ENCODE measurements around the gene HTATIP2. TPM values are rescaled to one million over a fixed set of nuclear protein-coding genes. Genes with fewer than 3 reads are reported as not detected.
A peak's percentile ranks its signal among the peaks of the same experiment; 100 is the strongest.

Gene HTATIP2
- total and polyA plus RNA-seq, 9 of the 15 experiments (the other 6 are each of a cell fraction or from before 2014, with no cell fraction given): 48.3 to 90.9 (median 64.4) TPM

DNA sequence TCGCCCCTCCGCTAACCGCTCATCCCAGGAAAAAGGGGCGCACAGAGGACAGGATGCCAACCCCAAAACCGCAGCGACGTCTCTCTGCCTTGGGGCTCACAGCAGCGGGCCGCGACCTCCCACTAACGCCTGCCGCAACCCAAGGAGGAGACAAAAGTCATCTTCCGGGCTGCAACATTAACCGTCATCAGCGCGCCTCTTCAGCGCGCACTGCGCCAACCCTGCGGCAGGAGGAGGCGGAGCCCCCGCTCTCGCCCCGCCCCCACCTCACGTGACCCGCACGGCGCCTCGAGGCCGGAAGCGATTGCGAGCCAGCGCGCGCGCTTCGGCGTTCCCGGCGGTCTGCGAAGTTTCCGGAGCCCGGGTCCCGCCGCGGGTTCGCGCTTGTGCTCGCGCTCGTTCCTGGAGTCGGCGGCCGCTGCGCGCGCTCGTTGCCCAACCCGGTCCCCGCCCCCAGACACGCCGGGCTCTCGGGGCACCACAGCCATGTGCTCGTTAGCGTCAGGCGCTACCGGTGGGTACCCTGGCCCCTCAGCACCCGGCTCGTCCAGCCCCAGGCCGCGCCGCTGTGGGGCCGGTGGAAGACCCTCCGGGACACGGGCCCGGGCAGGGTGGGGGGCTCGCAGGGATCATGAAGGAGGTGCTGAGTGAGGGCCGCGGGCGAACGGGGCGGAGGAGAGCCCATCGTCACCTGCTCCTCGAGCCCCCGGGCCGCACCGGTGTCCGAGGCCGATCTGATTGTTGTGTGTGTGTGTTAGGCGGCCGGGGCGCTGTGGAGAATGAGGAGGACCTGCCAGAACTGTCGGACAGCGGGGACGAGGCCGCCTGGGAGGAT, 24.0 kb downstream of the HTATIP2 start, which contains the start of gene PRMT3 (continued):
- TF ChIP-seq PCBP2 (IDR thresholded peaks at IDR 0.05; ENCODE audit: low read depth, low read length, poor library complexity, severe bottlenecking) (no peak), TSC22D4 (tag; IDR thresholded peaks at IDR 0.05) (no peak), GTF2E2 (tag; IDR thresholded peaks at IDR 0.05) (0 out of 2 replicates have a peak, but pooled peaks have one; percentile 28), NELFE (IDR thresholded peaks at IDR 0.05; ENCODE audit: insufficient read depth, insufficient read length) (no peak), ZNF282 (CRISPR knock-in tag; IDR thresholded peaks at IDR 0.05) (0 out of 2 replicates have a peak, but pooled peaks have one; percentile 80), L3MBTL2 (IDR thresholded peaks at IDR 0.05) (peak; percentile 92), ELF4 (CRISPR knock-in tag; IDR thresholded peaks at IDR 0.05) (peak; percentile 61; the same call in 1 of the 2 replicates), ZNF766 (CRISPR knock-in tag; conservative IDR thresholded peaks at IDR 0.05) (peak; percentile 72; the same call in 1 of the 2 replicates), NFE2L1 (tag; IDR thresholded peaks at IDR 0.05; ENCODE audit: borderline replicate concordance, low read depth) (no peak), NFIC (IDR thresholded peaks at IDR 0.05) (peak; percentile 62; the same call in 1 of the 2 replicates), TBP (optimal IDR thresholded peaks at IDR 0.05; ENCODE audit: low read depth, low read length) (peak; percentile 82), SAFB (IDR thresholded peaks at IDR 0.05; ENCODE audit: borderline replicate concordance, low read depth, low read length) (no peak), RBM34 (IDR thresholded peaks at IDR 0.05; ENCODE audit: borderline replicate concordance, insufficient read depth, low read length) (peak; percentile 84; the same call in 1 of the 2 replicates), ILF3 (IDR thresholded peaks at IDR 0.05; ENCODE audit: borderline replicate concordance) (no peak; the same call in 1 of the 2 replicates), NFIX (CRISPR knock-in tag; IDR thresholded peaks at IDR 0.05; ENCODE audit: low read depth) (no peak), HIVEP1 (CRISPR knock-in tag; IDR thresholded peaks at IDR 0.05) (0 out of 2 replicates have a peak, but pooled peaks have one; percentile 26), ZNF146 (CRISPR knock-in tag; IDR thresholded peaks at IDR 0.05; ENCODE audit: unreplicated experiment) (no peak), ZKSCAN8 (CRISPR knock-in tag; IDR thresholded peaks at IDR 0.05) (no peak), SOX6 (IDR thresholded peaks at IDR 0.05) (peak; percentile 59), NCOA1 (IDR thresholded peaks at IDR 0.05; ENCODE audit: low read depth) (no peak), ZFP1 (CRISPR knock-in tag; IDR thresholded peaks at IDR 0.05) (no peak), KDM2B (CRISPR knock-in tag; IDR thresholded peaks at IDR 0.05) (0 out of 2 replicates have a peak, but pooled peaks have one; percentile 16), SMAD3 (CRISPR knock-in tag; conservative IDR thresholded peaks at IDR 0.05) (no peak)
- TF ChIP-seq, protein P1, sequence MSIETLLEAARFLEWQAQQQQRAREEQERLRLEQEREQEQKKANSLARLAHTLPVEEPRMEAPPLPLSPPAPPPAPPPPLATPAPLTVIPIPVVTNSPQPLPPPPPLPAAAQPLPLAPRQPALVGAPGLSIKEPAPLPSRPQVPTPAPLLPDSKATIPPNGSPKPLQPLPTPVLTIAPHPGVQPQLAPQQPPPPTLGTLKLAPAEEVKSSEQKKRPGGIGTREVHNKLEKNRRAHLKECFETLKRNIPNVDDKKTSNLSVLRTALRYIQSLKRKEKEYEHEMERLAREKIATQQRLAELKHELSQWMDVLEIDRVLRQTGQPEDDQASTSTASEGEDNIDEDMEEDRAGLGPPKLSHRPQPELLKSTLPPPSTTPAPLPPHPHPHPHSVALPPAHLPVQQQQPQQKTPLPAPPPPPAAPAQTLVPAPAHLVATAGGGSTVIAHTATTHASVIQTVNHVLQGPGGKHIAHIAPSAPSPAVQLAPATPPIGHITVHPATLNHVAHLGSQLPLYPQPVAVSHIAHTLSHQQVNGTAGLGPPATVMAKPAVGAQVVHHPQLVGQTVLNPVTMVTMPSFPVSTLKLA (conservative IDR thresholded peaks at IDR 0.05): peak; percentile 91 to 95
- TF ChIP-seq, protein P2, sequence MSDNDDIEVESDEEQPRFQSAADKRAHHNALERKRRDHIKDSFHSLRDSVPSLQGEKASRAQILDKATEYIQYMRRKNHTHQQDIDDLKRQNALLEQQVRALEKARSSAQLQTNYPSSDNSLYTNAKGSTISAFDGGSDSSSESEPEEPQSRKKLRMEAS (CRISPR knock-in tag; IDR thresholded peaks at IDR 0.05): peak; percentile 98
- TF ChIP-seq, protein P3, sequence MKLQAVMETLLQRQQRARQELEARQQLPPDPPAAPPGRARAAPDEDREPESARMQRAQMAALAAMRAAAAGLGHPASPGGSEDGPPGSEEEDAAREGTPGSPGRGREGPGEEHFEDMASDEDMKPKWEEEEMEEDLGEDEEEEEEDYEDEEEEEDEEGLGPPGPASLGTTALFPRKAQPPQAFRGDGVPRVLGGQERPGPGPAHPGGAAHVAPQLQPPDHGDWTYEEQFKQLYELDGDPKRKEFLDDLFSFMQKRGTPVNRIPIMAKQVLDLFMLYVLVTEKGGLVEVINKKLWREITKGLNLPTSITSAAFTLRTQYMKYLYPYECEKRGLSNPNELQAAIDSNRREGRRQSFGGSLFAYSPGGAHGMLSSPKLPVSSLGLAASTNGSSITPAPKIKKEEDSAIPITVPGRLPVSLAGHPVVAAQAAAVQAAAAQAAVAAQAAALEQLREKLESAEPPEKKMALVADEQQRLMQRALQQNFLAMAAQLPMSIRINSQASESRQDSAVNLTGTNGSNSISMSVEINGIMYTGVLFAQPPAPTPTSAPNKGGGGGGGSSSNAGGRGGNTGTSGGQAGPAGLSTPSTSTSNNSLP (IDR thresholded peaks at IDR 0.05; ENCODE audit: borderline replicate concordance, low read depth, low read length): no peak

Measured in K562 (cell line).